OCI-LY7 (cell line): ENCODE data around the gene DMXL1.

Experiments
- EZH2phosphoT487 ChIP-seq: fragments of 200-600 bp; sonication (generic); IDR thresholded peaks from 2 replicates; pipeline ENCODE4 v1.6.1; 2018; ENCODE audit warnings: low read depth, borderline replicate concordance, mild to moderate bottlenecking, mixed run types, antibody characterized with exemption, low read length, moderate library complexity, mixed read lengths
- TF ChIP-seq, protein P1 (sequence below): fragments of 200-600 bp; sonication (generic); conservative IDR thresholded peaks from 2 replicates; pipeline ENCODE4 v1.5.1; 2014; ENCODE audit warnings: mild to moderate bottlenecking, antibody characterized with exemption, low read length, moderate library complexity, mixed read lengths

DNA sequence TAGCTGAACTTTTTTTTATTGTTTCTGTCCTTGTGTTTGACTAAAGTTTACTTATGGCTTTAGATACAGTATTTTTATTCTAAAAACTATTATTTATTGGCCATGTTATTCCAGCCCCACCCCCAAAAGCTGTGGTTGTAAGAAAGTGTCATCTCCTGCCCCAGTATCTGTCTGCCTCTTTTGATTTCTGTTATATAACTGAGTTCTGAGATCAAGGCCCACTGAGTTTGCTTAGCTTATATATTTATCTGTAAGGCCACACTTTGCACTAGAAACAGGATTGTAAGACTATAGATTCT is 168.2 kb downstream of the DMXL1 start:
- TF ChIP-seq, protein P1, sequence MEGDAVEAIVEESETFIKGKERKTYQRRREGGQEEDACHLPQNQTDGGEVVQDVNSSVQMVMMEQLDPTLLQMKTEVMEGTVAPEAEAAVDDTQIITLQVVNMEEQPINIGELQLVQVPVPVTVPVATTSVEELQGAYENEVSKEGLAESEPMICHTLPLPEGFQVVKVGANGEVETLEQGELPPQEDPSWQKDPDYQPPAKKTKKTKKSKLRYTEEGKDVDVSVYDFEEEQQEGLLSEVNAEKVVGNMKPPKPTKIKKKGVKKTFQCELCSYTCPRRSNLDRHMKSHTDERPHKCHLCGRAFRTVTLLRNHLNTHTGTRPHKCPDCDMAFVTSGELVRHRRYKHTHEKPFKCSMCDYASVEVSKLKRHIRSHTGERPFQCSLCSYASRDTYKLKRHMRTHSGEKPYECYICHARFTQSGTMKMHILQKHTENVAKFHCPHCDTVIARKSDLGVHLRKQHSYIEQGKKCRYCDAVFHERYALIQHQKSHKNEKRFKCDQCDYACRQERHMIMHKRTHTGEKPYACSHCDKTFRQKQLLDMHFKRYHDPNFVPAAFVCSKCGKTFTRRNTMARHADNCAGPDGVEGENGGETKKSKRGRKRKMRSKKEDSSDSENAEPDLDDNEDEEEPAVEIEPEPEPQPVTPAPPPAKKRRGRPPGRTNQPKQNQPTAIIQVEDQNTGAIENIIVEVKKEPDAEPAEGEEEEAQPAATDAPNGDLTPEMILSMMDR, result no peak
- TF ChIP-seq EZH2phosphoT487, result no peak
